Sigmoid colon (tissue), 7 donors: ENCODE measurements around the gene SLC36A2. TPM values are rescaled to one million over a fixed set of nuclear protein-coding genes. Genes with fewer than 3 reads are reported as not detected.

ENCODE experiments used
- DNase-seq: peaks from one replicate; pipeline ENCODE4 v3.0.0-alpha.2; 2019
- H3K27ac ChIP-seq, 4 donors: fragments of 200-600 bp; sonication (generic); one replicate each; pipeline ENCODE4 v1.5.1; 2016 to 2019; ENCODE audit warnings: mild to moderate bottlenecking in 1 of 4
- H3K27me3 ChIP-seq, 3 donors: fragments of 200-600 bp; sonication (generic); one replicate each; pipeline ENCODE4 v1.5.1; 2019; ENCODE audit warnings: mild to moderate bottlenecking in 1 of 3
- H3K36me3 ChIP-seq, 4 donors: fragments of 200-600 bp; sonication (generic); one replicate each; pipeline ENCODE4 v1.5.1; 2016 to 2019
- H3K4me1 ChIP-seq, 4 donors: fragments of 200-600 bp; sonication (generic); one replicate each; pipeline ENCODE4 v1.5.1; 2017 to 2019
- H3K4me3 ChIP-seq, 4 donors: fragments of 200-600 bp; sonication (generic); one replicate each; pipeline ENCODE4 v1.5.1; 2017 to 2019; ENCODE audit warnings: mild to moderate bottlenecking in 2 of 4, moderate library complexity in 1 of 4
- H3K9me3 ChIP-seq, 4 donors: fragments of 200-600 bp in 3 of 4; sonication (generic) in 3 of 4; one replicate each; pipeline versions ENCODE4 v1.5.1 to v1.6.1; 2013 to 2019
- CTCF ChIP-seq, 4 experiments: fragments of 450-650 bp in 3 of 4; fragments of 200-600 bp in 1 of 4; IDR thresholded peaks; one replicate each; pipeline ENCODE4 v1.5.1; 2016 to 2019; ENCODE audit warnings: antibody characterized with exemption in 4 of 4, mild to moderate bottlenecking in 3 of 4, moderate library complexity in 2 of 4
- EP300 ChIP-seq, 4 donors: sonication (generic); formaldehyde crosslinking; IDR thresholded peaks; one replicate each; pipeline ENCODE4 v1.6.1; 2017; ENCODE audit warnings: antibody characterized with exemption in 4 of 4
- POLR2A ChIP-seq, 2 donors: fragments of 450-650 bp; IDR thresholded peaks; one replicate each; pipeline ENCODE4 v1.6.1; 2016; ENCODE audit warnings: antibody characterized with exemption in 2 of 2, mild to moderate bottlenecking in 2 of 2, moderate library complexity in 2 of 2
- POLR2AphosphoS5 ChIP-seq, 4 donors: sonication (generic); formaldehyde crosslinking; IDR thresholded peaks; one replicate each; pipeline ENCODE4 v1.6.1; 2017; ENCODE audit warnings: antibody characterized with exemption in 4 of 4
- WGBS, 2 donors: extraction: QIAGEN DNeasy Blood & Tissue Kit; methylation state at CpG; one replicate each; pipeline ENCODE4 v1.1.7; 2013; 5-methylcytosine and 5-hydroxymethylcytosine counted together
- intact Hi-C: fragments of 100-400 bp; cut with DNase I; formaldehyde crosslinking; loops from one replicate; pipeline ENCODE4 v1.15.1; 2023
- polyA plus RNA-seq, 3 donors: library from polyadenylated mRNA; stranded (reverse); fragments of 200-250 nt; gene quantifications; one replicate each; pipeline ENCODE4 v1.2.3, GENCODE V29; 2013
- total RNA-seq, 4 donors: library from RNA; depleted of rRNA; stranded (reverse); fragments of >200 nt; gene quantifications; one replicate each; pipeline ENCODE4 v1.1.0, GENCODE V29; 2016
- donor health status: healthy with polysubstance abuse.
- donor health status: Bipolar disorder and iron deficiency.
- donor health status: healthy.

Gene SLC36A2
- total and polyA plus RNA-seq, 7 donors: not detected

GRCh38 chr5:151348789-151349188 lies 1.4 kb upstream of the SLC36A2 start:
- Histone ChIP-seq H3K4me1 (peaks cover 0 to 10% (median 5%) of the 10 kb centered on the region in 4 donors), H3K36me3 (no peaks in the 10 kb centered on the region), H3K9me3 (no peaks in the 10 kb centered on the region), H3K27me3 (no peaks in the 10 kb centered on the region), H3K4me3 (no peak overlapping the region), H3K27ac (no peak overlapping the region)
- TF ChIP-seq POLR2AphosphoS5 (IDR thresholded peaks at IDR 0.05) (no peak), EP300 (IDR thresholded peaks at IDR 0.05) (no peak), CTCF (IDR thresholded peaks at IDR 0.05) (no peak), POLR2A (IDR thresholded peaks at IDR 0.05) (no peak)
- 44 to 46% methylated on average over 6 of the region's 6 CpGs for WGBS, 2 donors
- intact Hi-C loops: no loop called here
- no peak for DNase-seq

- TF ChIP-seq CTCF (IDR thresholded peaks at IDR 0.05): no peak
- TF ChIP-seq EP300 (IDR thresholded peaks at IDR 0.05): no peak
- TF ChIP-seq POLR2AphosphoS5 (IDR thresholded peaks at IDR 0.05): no peak
- no peak for TF ChIP-seq POLR2A (IDR thresholded peaks at IDR 0.05)
- no peak overlapping the region for H3K27ac ChIP-seq
- no peak for DNase-seq
- no peak overlapping the region for H3K4me3 ChIP-seq
- intact Hi-C loops: no loop called here
- H3K4me1 ChIP-seq: peaks cover 0 to 10% (median 5%) of the 10 kb centered on the region in 4 donors
- no peaks in the 10 kb centered on the region for H3K9me3 ChIP-seq
- H3K36me3 ChIP-seq: no peaks in the 10 kb centered on the region
- H3K27me3 ChIP-seq: no peaks in the 10 kb centered on the region
- 39 to 53% methylated on average over 8 of the region's 8 CpGs for WGBS, 2 donors
These were observed 1.4 kb downstream of the SLC36A2 start for GRCh38 chr5:151345808-151346478.

- TF ChIP-seq POLR2A (IDR thresholded peaks at IDR 0.05) (no peak), EP300 (IDR thresholded peaks at IDR 0.05) (no peak), POLR2AphosphoS5 (IDR thresholded peaks at IDR 0.05) (no peak), CTCF (IDR thresholded peaks at IDR 0.05) (no peak)
- Histone ChIP-seq H3K27ac (no peak overlapping the region), H3K4me1 (peaks cover 0 to 10% (median 5%) of the 10 kb centered on the region in 4 donors), H3K36me3 (no peaks in the 10 kb centered on the region), H3K4me3 (no peak overlapping the region), H3K9me3 (no peaks in the 10 kb centered on the region), H3K27me3 (no peaks in the 10 kb centered on the region)
- 39 to 47% methylated on average over 11 of the region's 11 CpGs for WGBS, 2 donors
- intact Hi-C loops: no loop called here
- no peak for DNase-seq
These were observed 2.1 kb downstream of the SLC36A2 start for GRCh38 chr5:151345187-151345807.

GRCh38 chr5:151344088-151344487 lies 3.3 kb downstream of the SLC36A2 start:
- WGBS, 2 donors: 91% methylated on average over 7 of the region's 7 CpGs
- no peaks in the 10 kb centered on the region for H3K36me3 ChIP-seq
- DNase-seq: no peak

GRCh38 chr5:151340004-151340403 lies 7.4 kb downstream of the SLC36A2 start:
- Histone ChIP-seq H3K27ac (no peak overlapping the region), H3K4me3 (no peak overlapping the region), H3K27me3 (no peaks in the 10 kb centered on the region), H3K9me3 (no peaks in the 10 kb centered on the region), H3K36me3 (no peaks in the 10 kb centered on the region), H3K4me1 (no peaks in the 10 kb centered on the region)
- WGBS, 2 donors: 77 to 79% methylated on average over 3 of the region's 3 CpGs
- no peak for DNase-seq
- no peak for TF ChIP-seq CTCF (IDR thresholded peaks at IDR 0.05)
- TF ChIP-seq EP300 (IDR thresholded peaks at IDR 0.05): no peak
- TF ChIP-seq POLR2AphosphoS5 (IDR thresholded peaks at IDR 0.05): no peak
- TF ChIP-seq POLR2A (IDR thresholded peaks at IDR 0.05): no peak
- intact Hi-C loops: no loop called here

More at GRCh38 chr5:151344088-151344487, 3.3 kb downstream of the SLC36A2 start:
- intact Hi-C loops: no loop called here
- no peaks in the 10 kb centered on the region for H3K9me3 ChIP-seq
- no peaks in the 10 kb centered on the region for H3K27me3 ChIP-seq
- H3K4me1 ChIP-seq: peaks cover 0 to 10% (median 5%) of the 10 kb centered on the region in 4 donors
- H3K27ac ChIP-seq: no peak overlapping the region
- H3K4me3 ChIP-seq: no peak overlapping the region
- TF ChIP-seq POLR2AphosphoS5 (IDR thresholded peaks at IDR 0.05): no peak
